SKM-1 treated with dmso at 0.1 percent for 144 hours (cell line): Measurements from ENCODE around the gene GLB1L2.

Experiments used
- DNase-seq: peaks from one replicate; lab custom pipeline; 2025; ENCODE audit not compliant: unreplicated experiment; lab: John Stamatoyannopoulos, UW

The GLB1L2 gene

GRCh38 chr11:134365011-134365925 is 33.5 kb downstream of the GLB1L2 start:
- DNase-seq, result no peak

- no peak for DNase-seq
Measured at GRCh38 chr11:134366254-134366653, 34.5 kb downstream of the GLB1L2 start.

DNA sequence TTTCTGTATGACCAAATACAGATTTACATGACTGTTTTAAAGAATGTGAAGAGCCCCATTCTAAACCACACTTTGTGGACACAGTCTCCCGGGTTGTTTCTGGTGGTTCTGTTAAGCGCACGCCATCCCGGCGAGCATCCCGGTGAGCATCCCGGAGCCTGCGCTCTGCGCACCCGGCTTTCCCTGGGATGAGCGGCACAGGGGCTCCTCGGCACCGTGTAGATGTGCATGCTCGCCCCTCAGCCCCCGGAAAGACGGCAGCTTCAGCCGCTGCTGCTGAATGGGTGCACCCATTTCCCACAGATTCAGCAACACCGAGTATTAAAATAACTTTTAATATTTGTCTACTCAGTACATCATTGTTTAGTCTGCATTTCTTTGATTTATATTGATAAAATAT is 36.0 kb downstream of the GLB1L2 start:
- no peak for DNase-seq

DNA sequence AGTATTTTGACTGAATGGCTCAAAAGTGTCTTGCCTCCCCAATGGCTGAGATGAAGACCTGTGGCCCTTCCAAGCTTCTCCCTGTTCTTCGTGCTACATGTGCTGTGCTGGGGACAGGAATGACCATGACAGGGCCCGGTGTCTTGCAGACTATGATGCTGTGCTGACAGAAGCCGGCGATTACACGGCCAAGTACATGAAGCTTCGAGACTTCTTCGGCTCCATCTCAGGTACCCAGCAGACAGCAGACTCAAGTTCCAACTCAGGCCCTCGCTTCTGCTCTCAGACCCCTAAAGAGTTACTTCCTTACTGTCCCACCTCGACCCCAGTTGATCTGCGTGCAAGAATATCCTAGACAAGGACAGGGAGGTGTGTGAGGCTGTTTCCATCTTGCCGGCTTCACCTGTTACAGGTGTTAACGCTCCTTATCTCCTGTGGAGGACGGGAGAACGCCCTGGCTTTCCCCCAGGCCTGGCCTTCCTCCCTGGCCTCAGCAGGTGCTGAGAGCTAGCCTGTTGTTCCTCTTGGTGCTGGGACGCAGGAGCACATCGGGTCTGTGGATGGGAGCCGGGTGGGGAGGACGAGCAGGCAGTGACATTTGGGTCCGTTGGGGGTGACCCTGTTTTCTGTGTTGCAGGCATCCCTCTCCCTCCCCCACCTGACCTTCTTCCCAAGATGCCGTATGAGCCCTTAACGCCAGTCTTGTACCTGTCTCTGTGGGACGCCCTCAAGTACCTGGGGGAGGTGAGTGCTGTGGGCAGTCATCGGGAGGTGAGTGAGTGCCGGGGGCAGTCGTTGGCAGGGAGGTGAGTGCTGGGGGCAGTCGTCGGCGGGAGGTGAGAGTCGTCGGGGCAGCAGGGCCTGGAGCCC is 38.1 kb downstream of the GLB1L2 start:
- no peak for DNase-seq

GRCh38 chr11:134370526-134371435 is 39.0 kb downstream of the GLB1L2 start:
- no peak for DNase-seq

DNA sequence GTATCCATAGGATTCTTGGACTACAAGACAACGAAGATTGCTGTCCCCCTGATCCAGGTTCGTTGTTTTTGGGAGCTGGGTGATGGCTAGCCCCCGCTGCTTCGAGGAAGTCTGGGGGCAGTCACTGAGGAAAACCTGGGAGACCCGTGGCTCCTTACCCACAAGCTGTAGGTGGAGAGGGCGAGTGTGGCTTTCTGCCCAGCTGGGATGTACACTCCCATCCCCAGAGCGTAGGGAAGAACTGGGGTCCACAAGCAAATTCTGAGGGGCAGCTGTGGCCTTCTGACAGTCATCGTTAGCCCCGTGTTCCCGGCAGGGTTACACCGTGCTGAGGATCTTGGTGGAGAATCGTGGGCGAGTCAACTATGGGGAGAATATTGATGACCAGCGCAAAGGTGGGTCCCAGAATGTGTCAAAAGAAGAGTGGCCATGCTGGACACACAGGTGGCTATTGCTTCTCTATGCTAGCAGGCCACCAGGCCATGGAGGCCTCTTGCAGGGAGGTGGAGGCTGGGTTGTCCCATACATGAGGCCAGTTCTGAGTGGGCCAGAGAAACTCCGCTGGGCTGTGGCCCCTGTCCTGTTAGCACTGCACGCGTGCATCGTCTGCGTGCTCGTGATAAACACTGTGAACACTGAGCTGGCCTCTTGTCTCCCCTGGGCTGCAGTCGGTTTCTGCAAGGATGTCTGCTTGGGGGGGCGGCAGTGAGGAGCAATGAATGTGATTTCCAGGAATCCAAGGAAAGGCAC is 39.8 kb downstream of the GLB1L2 start:
- DNase-seq, result no peak

DNA sequence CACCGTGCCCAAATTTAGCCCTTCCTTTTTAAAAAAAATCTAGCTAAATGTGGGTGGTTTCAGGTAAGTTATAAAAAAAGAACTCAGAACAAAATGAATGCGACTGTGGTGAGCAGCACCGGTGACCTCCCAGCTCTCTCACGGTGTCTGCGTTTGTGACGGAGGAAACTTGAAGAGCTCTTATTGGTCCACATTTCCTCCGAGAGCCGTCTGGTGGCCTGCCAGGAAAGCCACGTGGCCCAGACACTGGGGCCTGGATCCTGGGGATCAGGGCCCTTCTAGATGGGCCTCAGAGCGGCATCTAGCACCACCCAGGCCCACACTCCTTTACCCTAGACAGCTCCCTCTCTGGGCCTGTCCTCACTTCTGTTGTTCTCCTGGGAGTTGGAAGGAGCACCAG is 40.7 kb downstream of the GLB1L2 start:
- DNase-seq, result no peak

DNA sequence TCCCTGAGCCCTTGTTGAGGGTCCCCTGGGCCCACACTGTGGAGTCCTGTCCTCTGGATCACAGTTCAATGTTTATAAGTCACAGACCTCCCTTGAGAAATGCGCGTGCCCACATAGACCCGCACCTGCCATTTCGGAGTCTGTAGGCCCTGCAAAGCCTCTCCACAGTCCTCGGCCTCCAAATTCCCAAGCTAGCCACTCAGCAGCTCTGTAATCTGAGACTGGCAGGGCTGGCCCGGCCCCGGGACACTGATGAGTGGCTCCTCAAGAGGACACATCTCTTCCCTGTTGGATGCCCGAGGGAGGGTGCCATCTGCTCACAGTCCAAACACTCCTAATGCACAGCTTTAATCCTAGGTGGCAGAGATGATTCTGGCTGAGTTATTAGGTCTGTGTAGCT is 41.2 kb downstream of the GLB1L2 start:
- DNase-seq, result no peak

- no peak for DNase-seq
Measured at GRCh38 chr11:134373591-134374052, 41.8 kb downstream of the GLB1L2 start.

DNA sequence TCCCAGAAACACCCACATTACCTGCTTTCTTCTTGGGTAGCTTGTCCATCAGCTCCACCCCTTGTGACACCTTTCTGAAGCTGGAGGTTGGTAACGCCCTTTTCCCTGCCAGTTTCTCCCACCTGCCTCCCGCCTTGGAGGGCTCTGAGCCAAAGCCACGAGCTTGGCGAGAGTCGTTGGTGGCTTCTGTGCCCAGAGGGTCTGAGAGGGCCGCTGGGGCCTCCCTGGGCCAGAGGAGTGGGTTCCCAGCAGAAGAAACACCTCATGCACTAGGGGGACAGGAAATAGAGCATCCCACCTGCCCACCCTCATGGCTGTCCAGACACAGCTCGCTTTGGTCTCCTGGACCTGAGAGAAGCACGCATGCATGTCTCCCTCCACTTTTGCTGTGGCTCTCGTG is 42.4 kb downstream of the GLB1L2 start:
- no peak for DNase-seq

DNA sequence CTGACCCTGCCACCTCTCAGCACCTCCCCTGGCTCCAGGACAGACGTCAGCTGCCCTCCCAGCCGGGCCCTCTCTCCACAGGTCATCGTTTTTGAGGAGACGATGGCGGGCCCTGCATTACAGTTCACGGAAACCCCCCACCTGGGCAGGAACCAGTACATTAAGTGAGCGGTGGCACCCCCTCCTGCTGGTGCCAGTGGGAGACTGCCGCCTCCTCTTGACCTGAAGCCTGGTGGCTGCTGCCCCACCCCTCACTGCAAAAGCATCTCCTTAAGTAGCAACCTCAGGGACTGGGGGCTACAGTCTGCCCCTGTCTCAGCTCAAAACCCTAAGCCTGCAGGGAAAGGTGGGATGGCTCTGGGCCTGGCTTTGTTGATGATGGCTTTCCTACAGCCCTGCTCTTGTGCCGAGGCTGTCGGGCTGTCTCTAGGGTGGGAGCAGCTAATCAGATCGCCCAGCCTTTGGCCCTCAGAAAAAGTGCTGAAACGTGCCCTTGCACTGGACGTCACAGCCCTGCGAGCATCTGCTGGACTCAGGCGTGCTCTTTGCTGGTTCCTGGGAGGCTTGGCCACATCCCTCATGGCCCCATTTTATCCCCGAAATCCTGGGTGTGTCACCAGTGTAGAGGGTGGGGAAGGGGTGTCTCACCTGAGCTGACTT is 43.2 kb downstream of the GLB1L2 start:
- DNase-seq, result no peak

DNA sequence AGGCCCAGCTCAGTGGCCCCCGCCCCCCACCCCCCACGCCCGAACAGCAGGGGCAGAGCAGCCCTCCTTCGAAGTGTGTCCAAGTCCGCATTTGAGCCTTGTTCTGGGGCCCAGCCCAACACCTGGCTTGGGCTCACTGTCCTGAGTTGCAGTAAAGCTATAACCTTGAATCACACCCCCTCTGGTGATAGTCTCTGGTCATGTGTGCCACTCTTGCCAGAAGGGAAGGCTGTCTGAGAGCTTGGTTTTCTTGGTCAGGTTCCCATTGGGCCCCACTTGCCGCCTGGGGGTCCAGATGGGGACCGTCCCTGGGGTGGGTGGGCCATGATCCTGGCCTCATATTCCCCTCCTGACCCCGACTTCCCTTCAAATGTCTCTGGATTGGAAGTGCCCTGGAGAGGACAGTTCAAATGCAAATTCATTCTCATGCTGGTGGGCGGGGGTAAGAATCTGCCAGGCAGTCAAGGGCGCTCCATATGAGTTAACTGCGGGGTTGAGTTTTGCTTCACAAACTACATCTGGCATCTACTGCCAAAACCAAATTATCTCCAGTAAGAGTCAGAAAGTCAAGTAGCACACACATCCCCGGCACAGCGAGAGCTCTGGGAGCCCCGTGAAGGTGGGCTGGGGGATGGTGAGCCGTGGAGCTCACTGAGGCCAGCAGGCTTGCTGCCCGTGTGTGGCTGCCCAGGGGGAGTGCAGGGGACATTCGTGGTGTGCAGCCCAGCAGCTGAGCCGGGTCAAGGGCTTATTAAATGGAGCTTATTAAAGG is 44.5 kb downstream of the GLB1L2 start:
- DNase-seq, result no peak

GRCh38 chr11:134377876-134378275 is 46.1 kb downstream of the GLB1L2 start:
- DNase-seq, result no peak

GRCh38 chr11:134379241-134379640 is 47.5 kb downstream of the GLB1L2 start:
- no peak for DNase-seq

GRCh38 chr11:134380229-134380628 is 48.4 kb downstream of the GLB1L2 start:
- DNase-seq, result no peak

- no peak for DNase-seq
Measured at GRCh38 chr11:134380785-134381184, 49.0 kb downstream of the GLB1L2 start.

DNA sequence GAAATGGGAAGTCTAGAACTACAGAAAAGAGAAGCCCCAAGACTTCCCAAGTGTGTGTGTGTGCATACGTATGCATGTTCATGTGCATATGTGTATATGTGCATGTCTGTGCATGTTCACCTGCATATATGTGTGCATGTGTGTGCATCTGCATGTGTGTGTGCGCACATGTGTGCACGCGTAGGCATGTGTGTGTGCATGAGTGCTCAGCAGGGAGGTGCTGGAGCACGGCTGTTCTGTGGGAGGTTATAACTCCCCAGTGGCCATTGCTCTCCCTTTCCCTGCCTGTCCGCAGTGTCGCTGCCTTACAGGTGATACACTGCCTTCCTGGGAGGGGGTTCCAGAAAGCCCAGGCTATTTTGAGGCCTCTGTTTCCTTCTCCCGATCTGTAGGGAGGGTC is 50.5 kb downstream of the GLB1L2 start:
- DNase-seq, result no peak

DNA sequence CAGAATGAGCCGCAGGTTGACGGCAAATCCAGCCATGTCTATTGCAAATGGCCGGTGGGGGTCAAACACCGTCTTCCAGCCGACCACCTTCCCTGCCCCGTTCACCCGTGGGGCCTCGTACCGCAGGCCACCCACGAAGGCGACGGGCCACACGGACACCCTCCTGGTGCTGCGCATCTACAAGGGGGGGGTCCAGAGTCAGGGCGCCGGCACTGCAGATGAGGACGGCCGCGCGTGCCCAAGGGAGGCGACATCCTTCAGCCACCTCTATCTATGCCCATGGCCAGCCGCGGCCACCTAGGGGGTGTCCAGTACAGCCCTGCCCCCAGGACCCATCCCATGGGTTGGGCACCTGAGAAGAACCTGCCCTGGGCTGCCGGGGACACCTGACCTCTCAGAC is 51.0 kb downstream of the GLB1L2 start:
- no peak for DNase-seq
